GM19099 (cell line): Measurements from ENCODE around the gene MAP3K6.

ENCODE experiments used
- POLR2A ChIP-seq: IDR thresholded peaks from 3 replicates; pipeline ENCODE4 v1.6.1; 2011; ENCODE audit warnings: low read depth; ENCODE audit not compliant: insufficient read length; ENCODE audit errors: extremely low read depth

Gene MAP3K6

GRCh38 chr1:27398405-27399149, 31.8 kb upstream of the MAP3K6 start:
- no peak for TF ChIP-seq POLR2A

- TF ChIP-seq POLR2A, result no peak
These were observed 31.0 kb upstream of the MAP3K6 start for GRCh38 chr1:27397749-27398148.

- no peak for TF ChIP-seq POLR2A
These were observed 30.3 kb upstream of the MAP3K6 start for GRCh38 chr1:27397110-27397509.

GRCh38 chr1:27395441-27396195, 28.9 kb upstream of the MAP3K6 start:
- TF ChIP-seq POLR2A, result no peak

GRCh38 chr1:27394925-27395324, 28.2 kb upstream of the MAP3K6 start:
- no peak for TF ChIP-seq POLR2A

GRCh38 chr1:27394282-27394658, 27.5 kb upstream of the MAP3K6 start:
- TF ChIP-seq POLR2A, result no peak

- no peak for TF ChIP-seq POLR2A
These were observed 27.0 kb upstream of the MAP3K6 start for GRCh38 chr1:27393641-27394281.

- TF ChIP-seq POLR2A, result no peak
These were observed 26.2 kb upstream of the MAP3K6 start for GRCh38 chr1:27392778-27393635.

- no peak for TF ChIP-seq POLR2A
These were observed 25.5 kb upstream of the MAP3K6 start, which contains the start of gene GPR3 for GRCh38 chr1:27392096-27392777. GPR3 (plus strand) TSS chr1:27392622; CDS start chr1:27393799, 1,177 bp downstream.

- TF ChIP-seq POLR2A, result no peak
These were observed 24.8 kb upstream of the MAP3K6 start for GRCh38 chr1:27391511-27392095.

GRCh38 chr1:27388337-27389005, 21.7 kb upstream of the MAP3K6 start:
- no peak for TF ChIP-seq POLR2A

GRCh38 chr1:27383661-27384060, 16.9 kb upstream of the MAP3K6 start:
- no peak for TF ChIP-seq POLR2A

GRCh38 chr1:27383039-27383605, 16.4 kb upstream of the MAP3K6 start, which contains the start of gene CD164L2:
CD164L2 (minus strand) TSS chr1:27383333; CDS start chr1:27383239, 94 bp downstream.
- no peak for TF ChIP-seq POLR2A
